Aorta (tissue), 5 donors: Measurements from ENCODE around the gene LAPTM5. TPM values are rescaled to one million over a fixed set of nuclear protein-coding genes. Genes with fewer than 3 reads are reported as not detected.
A peak's percentile ranks its signal among the peaks of the same experiment; 100 is the strongest.
"Not testable (repeated sequence)": the region's sequence is repeated elsewhere in the genome, so short reads cannot be mapped to it uniquely, and the experiment has no call there.

Experiments used
- ATAC-seq: fragments of 200-7000 bp; cut with Tn5 transposase; one replicate; pipeline ENCODE4 v1.9.1; 2022; ENCODE audit warnings: moderate library complexity; ENCODE audit not compliant: low FRiP score
- DNase-seq, 2 donors: peaks; one replicate each; pipeline ENCODE4 v3.0.0-alpha.2; 2020
- H3K27ac ChIP-seq, 2 donors: one replicate each; pipeline ENCODE4 v1.5.1; 2013; ENCODE audit warnings: low read length in 2 of 2, mild to moderate bottlenecking in 2 of 2, moderate library complexity in 2 of 2, control low read depth in 1 of 2, inconsistent platforms in 1 of 2, low read depth in 1 of 2
- H3K27me3 ChIP-seq, 2 donors: one replicate each; pipeline ENCODE4 v1.6.1; 2013; ENCODE audit warnings: control low read depth in 1 of 2, low read length in 1 of 2, mild to moderate bottlenecking in 1 of 2, moderate library complexity in 1 of 2; ENCODE audit not compliant: insufficient read depth in 2 of 2, control insufficient read depth in 1 of 2
- H3K36me3 ChIP-seq, 2 donors: one replicate each; pipeline ENCODE4 v1.6.1; 2013; ENCODE audit warnings: control low read depth in 1 of 2, low read length in 1 of 2, mild to moderate bottlenecking in 1 of 2; ENCODE audit not compliant: insufficient read depth in 2 of 2, control insufficient read depth in 1 of 2
- H3K4me1 ChIP-seq, 2 donors: one replicate each; pipeline ENCODE4 v1.6.1; 2013; ENCODE audit warnings: low read length in 2 of 2, control low read depth in 1 of 2, mild to moderate bottlenecking in 1 of 2, moderate library complexity in 1 of 2; ENCODE audit not compliant: insufficient read depth in 2 of 2, control insufficient read depth in 1 of 2
- H3K4me3 ChIP-seq, 2 donors: one replicate each; pipeline ENCODE4 v1.5.1; 2013; ENCODE audit warnings: low read length in 2 of 2, control low read depth in 1 of 2, mild to moderate bottlenecking in 1 of 2
- H3K9me3 ChIP-seq: one replicate; pipeline ENCODE4 v1.6.1; 2013; ENCODE audit warnings: mild to moderate bottlenecking, low read length; ENCODE audit not compliant: control insufficient read depth
- WGBS, 2 donors: extraction: QIAGEN DNeasy Blood & Tissue Kit; methylation state at CpG; one replicate each; pipeline ENCODE4 v1.1.7; 2013; 5-methylcytosine and 5-hydroxymethylcytosine counted together
- intact Hi-C, 2 donors: fragments of 100-400 bp; cut with DNase I; formaldehyde crosslinking; loops; one replicate each; pipeline versions ENCODE4 v1.14.2 to v1.15.0; 2022
- polyA plus RNA-seq, 2 donors: library from polyadenylated mRNA; stranded (reverse); fragments of 200-250 nt; gene quantifications; one replicate each; pipeline ENCODE4 v1.2.3, GENCODE V29; 2013
- total RNA-seq, 2 donors: library from RNA; stranded (reverse); fragmentation: NEBNext Ultra II Directional; extraction: Animal tissue kit (Norgen Biotek cat#: 25700); gene quantifications; one replicate each; pipeline ENCODE4 v1.2.1, GENCODE V29; 2021
- donor health status: healthy with polysubstance abuse.
- donor health status: Bipolar disorder and iron deficiency.
- donor health status: DM: no; HTN: no; CAD: no.
- donor health status: DM: no; HTN: no; CAD: no.
- donor health status: DM: yes; HTN: yes; CAD: no.

Gene LAPTM5
- total and polyA plus RNA-seq, 4 donors, result 18.0 to 122 (median 115) TPM

DNA sequence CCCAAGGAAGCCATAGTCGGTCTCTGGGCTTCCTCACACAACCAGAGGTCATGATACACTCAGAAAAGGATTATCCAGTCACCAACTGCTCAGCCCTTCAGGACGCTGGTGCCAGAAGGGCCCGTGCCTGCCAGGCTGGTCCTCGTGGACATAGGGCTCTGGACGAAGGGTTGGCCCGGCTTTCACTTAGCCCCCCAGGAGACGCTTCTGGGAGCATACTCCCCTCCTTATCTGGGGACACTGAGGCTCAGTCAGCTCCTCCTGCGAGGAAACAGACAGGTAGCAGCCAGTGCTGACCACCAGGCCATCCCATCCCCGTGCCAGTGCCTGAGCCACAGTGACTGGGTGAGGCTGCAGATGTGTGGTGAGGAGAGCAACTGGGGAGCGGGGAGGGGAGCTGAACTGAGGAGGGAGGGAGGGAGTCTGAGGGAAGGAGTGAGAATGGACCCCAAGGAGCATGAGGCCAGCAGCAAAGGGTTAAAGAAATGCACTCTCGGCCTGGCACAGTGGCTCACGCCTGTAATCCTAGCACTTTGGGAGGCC is 17.9 kb upstream of the LAPTM5 start:
- WGBS, 2 donors, result 84 to 88% methylated on average over 12 of the region's 12 CpGs
- H3K36me3 ChIP-seq, result no peaks in the 10 kb centered on the region
- H3K27me3 ChIP-seq, result no peaks in the 10 kb centered on the region
- ATAC-seq, result no peak
- H3K27ac ChIP-seq, result no peak overlapping the region
- H3K4me1 ChIP-seq, result no peaks in the 10 kb centered on the region
- H3K9me3 ChIP-seq, result no peaks in the 10 kb centered on the region
- no peak overlapping the region for H3K4me3 ChIP-seq
- intact Hi-C loops, result no loop called here
- no peak for DNase-seq

DNA sequence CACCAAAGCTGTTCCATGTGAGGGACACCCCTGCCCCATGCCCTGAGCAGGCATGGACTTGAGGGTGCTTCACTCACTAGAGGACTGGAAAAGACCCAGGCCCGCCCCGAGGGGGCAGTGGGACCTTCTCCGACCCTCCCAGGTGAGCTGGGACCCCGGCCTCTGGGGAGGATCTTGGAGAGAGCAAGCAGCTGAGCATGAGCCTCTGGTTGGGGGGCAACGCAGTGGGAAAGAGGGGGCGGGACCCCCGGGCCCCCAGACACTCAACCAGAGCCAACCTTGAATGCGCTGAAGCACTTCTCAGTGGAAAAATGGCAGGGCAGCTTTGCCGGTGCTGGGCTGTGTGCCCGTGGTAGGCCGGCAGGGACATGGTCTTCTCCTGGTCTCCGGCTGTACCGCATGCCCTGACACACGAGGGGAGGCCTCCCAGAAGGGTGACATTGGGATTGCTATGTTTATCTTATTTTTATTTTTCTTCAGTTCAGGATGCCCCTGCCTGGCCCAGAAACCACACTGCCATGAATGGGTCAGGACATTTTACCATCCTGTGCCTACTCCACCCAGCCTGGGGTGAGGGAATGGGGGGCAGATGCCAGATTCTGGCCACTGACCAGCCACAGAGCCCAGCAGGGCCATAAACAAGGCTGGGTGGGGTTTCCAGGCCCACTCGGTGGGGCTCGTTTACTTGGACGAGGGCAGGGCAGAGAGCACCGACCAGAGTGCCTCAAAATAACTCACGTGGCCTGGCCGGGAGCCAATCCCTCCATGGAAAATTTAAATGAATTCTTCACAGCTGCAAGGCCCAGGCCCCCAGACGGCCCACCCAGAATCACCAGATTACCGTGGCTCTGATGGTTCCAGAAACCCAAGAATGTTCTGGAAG is 17.2 kb upstream of the LAPTM5 start:
- intact Hi-C loops, result no loop called here
- DNase-seq, result no peak

GRCh38 chr1:30773722-30774358 is 16.3 kb upstream of the LAPTM5 start:
- H3K27ac ChIP-seq, result no peak overlapping the region
- H3K4me3 ChIP-seq, result no peak overlapping the region
- intact Hi-C loops, result no loop called here
- ATAC-seq, result no peak
- H3K4me1 ChIP-seq, result no peaks in the 10 kb centered on the region
- no peaks in the 10 kb centered on the region for H3K9me3 ChIP-seq
- 92 to 93% methylated on average over 7 of the region's 7 CpGs for WGBS, 2 donors
- DNase-seq, result no peak
- no peaks in the 10 kb centered on the region for H3K27me3 ChIP-seq
- H3K36me3 ChIP-seq, result no peaks in the 10 kb centered on the region

More for the DNA sequence above, 17.2 kb upstream of the LAPTM5 start:
- H3K4me1 ChIP-seq, result no peaks in the 10 kb centered on the region
- no peak for ATAC-seq
- H3K36me3 ChIP-seq, result no peaks in the 10 kb centered on the region
- WGBS, 2 donors, result 76 to 79% methylated on average over 22 of the region's 22 CpGs
- H3K9me3 ChIP-seq, result no peaks in the 10 kb centered on the region
- H3K27ac ChIP-seq, result no peak overlapping the region
- H3K4me3 ChIP-seq, result no peak overlapping the region
- no peaks in the 10 kb centered on the region for H3K27me3 ChIP-seq

GRCh38 chr1:30771005-30771404 is 13.4 kb upstream of the LAPTM5 start:
- no peaks in the 10 kb centered on the region for H3K36me3 ChIP-seq
- no peaks in the 10 kb centered on the region for H3K27me3 ChIP-seq
- ATAC-seq, result no peak
- intact Hi-C loops, result no loop called here
- H3K4me1 ChIP-seq, result no peaks in the 10 kb centered on the region
- no peak for DNase-seq
- H3K4me3 ChIP-seq, result no peak overlapping the region
- H3K9me3 ChIP-seq, result no peaks in the 10 kb centered on the region
- no peak overlapping the region for H3K27ac ChIP-seq
- 57 to 67% methylated on average over 6 of the region's 6 CpGs for WGBS, 2 donors

DNA sequence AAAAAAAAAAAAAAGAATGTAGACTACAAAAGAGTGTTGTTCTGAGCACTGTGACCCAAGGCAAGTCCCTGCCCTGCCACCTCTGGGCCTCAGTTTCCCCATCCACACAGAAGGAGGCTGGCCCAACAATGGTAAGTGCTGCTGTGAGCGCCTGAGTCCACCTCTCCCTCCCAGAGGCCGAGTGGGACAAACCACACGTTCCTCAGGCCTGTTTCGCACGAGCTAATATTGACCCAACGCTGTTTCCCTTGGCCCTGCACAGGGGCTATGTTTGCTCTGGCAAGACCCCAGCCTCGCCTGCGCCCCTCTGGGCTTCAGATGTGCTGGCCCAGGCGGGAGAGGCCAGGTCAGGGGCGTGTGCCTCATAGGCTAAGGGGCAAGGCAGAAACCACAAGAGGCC is 12.6 kb upstream of the LAPTM5 start:
- 8 to 12% methylated on average over 10 of the region's 10 CpGs for WGBS, 2 donors
- intact Hi-C loops, result no loop called here
- Histone ChIP-seq H3K36me3 (no peaks in the 10 kb centered on the region), H3K4me3 (no peak overlapping the region), H3K27me3 (no peaks in the 10 kb centered on the region), H3K9me3 (no peaks in the 10 kb centered on the region), H3K27ac (no peak overlapping the region), H3K4me1 (no peaks in the 10 kb centered on the region)
- DNase-seq, result no peak
- ATAC-seq, result no peak

- Histone ChIP-seq H3K27ac (no peak overlapping the region), H3K9me3 (no peaks in the 10 kb centered on the region), H3K27me3 (no peaks in the 10 kb centered on the region), H3K36me3 (no peaks in the 10 kb centered on the region), H3K4me1 (no peaks in the 10 kb centered on the region), H3K4me3 (no peak overlapping the region)
- 91 to 93% methylated on average over 20 of the region's 20 CpGs for WGBS, 2 donors
- ATAC-seq, result peak; percentile 43
- intact Hi-C loops, result no loop called here
- DNase-seq, result no peak
These were observed 11.5 kb upstream of the LAPTM5 start for GRCh38 chr1:30768830-30769718.

DNA sequence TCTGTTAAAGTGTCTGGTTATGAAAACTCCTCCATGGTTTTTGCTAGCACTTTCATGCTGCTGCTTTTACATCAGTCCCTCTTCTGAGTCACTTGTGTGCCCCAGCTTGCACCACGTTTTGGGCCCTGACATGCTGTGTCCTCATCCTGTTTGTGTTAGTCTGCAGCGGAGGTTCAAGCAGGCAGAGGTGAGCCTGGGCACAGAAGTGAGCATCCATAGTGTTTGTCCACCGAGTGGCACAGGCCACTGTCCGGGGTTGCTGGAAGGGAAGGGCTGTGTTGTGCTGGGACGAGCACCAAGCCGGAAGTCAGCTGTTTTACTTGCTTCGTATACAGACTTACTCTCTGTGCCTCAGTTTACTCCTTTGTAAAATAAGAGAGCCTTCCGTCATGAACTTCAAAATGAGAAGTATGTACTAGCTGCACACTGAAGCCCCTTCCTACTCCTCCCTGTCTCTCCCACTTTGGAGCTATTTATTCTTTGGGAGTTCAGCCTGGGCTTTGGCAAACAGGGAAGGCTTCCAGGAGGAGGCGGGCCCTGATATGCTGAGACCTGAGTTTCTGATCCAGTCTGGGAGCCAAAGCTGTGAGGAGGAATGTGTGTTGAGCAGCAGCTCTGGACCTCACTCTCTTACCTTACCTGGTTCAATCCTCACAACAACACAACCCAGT is 10.7 kb upstream of the LAPTM5 start:
- Histone ChIP-seq H3K36me3 (no peaks in the 10 kb centered on the region), H3K4me3 (no peak overlapping the region), H3K27ac (no peak overlapping the region), H3K4me1 (no peaks in the 10 kb centered on the region), H3K9me3 (no peaks in the 10 kb centered on the region), H3K27me3 (no peaks in the 10 kb centered on the region)
- DNase-seq (no peak), ATAC-seq (no peak)
- WGBS, 2 donors, result 82 to 84% methylated on average over 9 of the region's 9 CpGs
- intact Hi-C loops, result no loop called here

- ATAC-seq, intact Hi-C loops, H3K4me1 ChIP-seq, H3K27ac ChIP-seq, H3K9me3 ChIP-seq, H3K27me3 ChIP-seq, H3K4me3 ChIP-seq, DNase-seq, H3K36me3 ChIP-seq: not testable (repeated sequence)
- WGBS, 2 donors, result 95 to 96% methylated on average over 8 of the region's 8 CpGs
These were observed 9.4 kb upstream of the LAPTM5 start for GRCh38 chr1:30766948-30767347.
